GM12878 (cell line): ENCODE measurements around the gene IFIH1. TPM values are rescaled to one million over a fixed set of nuclear protein-coding genes. Genes with fewer than 3 reads are reported as not detected.

Experiments used
- ATAC-seq: fragments of 200-7000 bp; cut with Tn5 transposase; 3 replicates; pipeline ENCODE4 v1.9.1; 2020; ENCODE audit warnings: mild to moderate bottlenecking, moderate library complexity
- BruUV-seq: library from RNA; stranded (reverse); fragments of 400-500 nt; replicated peaks from 2 replicates; lab custom pipeline; 2021; lab: Mats Ljungman, UMichigan
- CTCF ChIA-PET: fragments of 300-600 bp; sonication (Branson Sonifier 250); formaldehyde crosslinking; extraction: SDS; loops from one replicate; lab custom pipeline; 2021; ENCODE audit warnings: inconsistent platforms; lab: Yijun Ruan, JAX
- POLR2A ChIA-PET: fragments of 350-600 bp; formaldehyde crosslinking; extraction: SDS; loops from one replicate; lab custom pipeline; 2021; ENCODE audit warnings: inconsistent platforms; lab: Charles Lee
- RAD21 ChIA-PET: fragments of 300-600 bp; sonication (Branson Sonifier 250); formaldehyde crosslinking; loops from one replicate; lab custom pipeline; 2023; ENCODE audit warnings: antibody characterized with exemption; ENCODE audit not compliant: unreplicated experiment; lab: Charles Lee
- SMC1A ChIA-PET: fragments of 300-600 bp; sonication (Branson Sonifier 250); formaldehyde crosslinking; loops from one replicate; lab custom pipeline; 2023; ENCODE audit not compliant: unreplicated experiment, uncharacterized antibody; lab: Charles Lee
- DNase-seq: peaks from one replicate; pipeline ENCODE4 v3.0.0-alpha.2; 2011; ENCODE audit warnings: low read depth, low spot score
- FAIRE-seq: peaks from 3 replicates; lab custom pipeline; 2011; peaks lifted over from hg19 to GRCh38; lab: Jason Lieb, UNC
- H2AFZ ChIP-seq: 2 replicates; pipeline ENCODE4 v1.6.0; 2011; ENCODE audit warnings: low read depth, low read length, control low read depth; ENCODE audit not compliant: control insufficient read depth
- H3K27ac ChIP-seq: 2 replicates; pipeline ENCODE4 v1.5.1; 2011; ENCODE audit warnings: control low read depth; ENCODE audit not compliant: control insufficient read depth, insufficient read depth
- H3K27me3 ChIP-seq, 2 experiments: replicated peaks in 1 of 2; 2 replicates each; pipeline versions ENCODE4 v1.6.0 to v1.6.1; 2011; ENCODE audit warnings: low read length in 1 of 2; ENCODE audit not compliant: control insufficient read depth in 2 of 2, insufficient read depth in 2 of 2
- H3K36me3 ChIP-seq, 2 experiments: 2 replicates each; pipeline ENCODE4 v1.5.1; 2011; ENCODE audit warnings: low read length in 1 of 2; ENCODE audit not compliant: control insufficient read depth in 2 of 2, insufficient read depth in 2 of 2
- H3K4me1 ChIP-seq: 2 replicates; pipeline ENCODE4 v1.6.1; 2011; ENCODE audit warnings: mild to moderate bottlenecking, low read length, moderate library complexity, mixed read lengths; ENCODE audit not compliant: control insufficient read depth, insufficient read depth
- H3K4me2 ChIP-seq: 2 replicates; pipeline ENCODE4 v1.6.0; 2011; ENCODE audit warnings: control low read depth; ENCODE audit not compliant: control insufficient read depth, insufficient read depth
- H3K4me3 ChIP-seq: fragments of 200-600 bp; sonication (generic); 2 replicates; pipeline ENCODE4 v1.5.1; 2016
- H3K79me2 ChIP-seq: 2 replicates; pipeline ENCODE4 v1.6.0; 2011; ENCODE audit warnings: low read length; ENCODE audit not compliant: control insufficient read depth, insufficient read depth
- H3K9ac ChIP-seq: 2 replicates; pipeline ENCODE4 v1.8.0; 2011; ENCODE audit warnings: low read length, control low read depth, mixed read lengths; ENCODE audit not compliant: control insufficient read depth, insufficient read depth
- H3K9me3 ChIP-seq: replicated peaks from 3 replicates; pipeline ENCODE4 v1.5.1; 2011; ENCODE audit warnings: mild to moderate bottlenecking, low read length; ENCODE audit not compliant: control insufficient read depth, insufficient read depth
- H4K20me1 ChIP-seq: 2 replicates; pipeline ENCODE4 v1.6.0; 2011; ENCODE audit not compliant: control insufficient read depth, insufficient read depth
- EP300 ChIP-seq, 2 experiments: fragments of 150-350 bp in 1 of 2; IDR thresholded peaks; 2 replicates each; pipeline ENCODE4 v1.6.1; 2011 to 2012; ENCODE audit warnings: low read depth in 2 of 2, low read length in 2 of 2, borderline replicate concordance in 1 of 2, improper control_type of control experiment in 1 of 2, inconsistent platforms in 1 of 2; ENCODE audit not compliant: control insufficient read depth in 1 of 2
- GATAD2B ChIP-seq: fragments of 450-650 bp; conservative IDR thresholded peaks from 2 replicates; pipeline ENCODE4 v1.6.1; 2017; ENCODE audit warnings: low read depth, mild to moderate bottlenecking, moderate library complexity
- NR2C1 ChIP-seq: fragments of 450-650 bp; IDR thresholded peaks from 2 replicates; pipeline ENCODE4 v1.6.1; 2017; ENCODE audit warnings: antibody characterized with exemption, mild to moderate bottlenecking, moderate library complexity
- SP1 ChIP-seq: IDR thresholded peaks from one replicate; pipeline ENCODE4 v1.6.1; 2011; ENCODE audit warnings: low read depth, low read length
- SREBF1 ChIP-seq: IDR thresholded peaks from 2 replicates; pipeline ENCODE4 v1.6.1; 2012; ENCODE audit warnings: mild to moderate bottlenecking, low read length
- SREBF2 ChIP-seq: IDR thresholded peaks from 2 replicates; pipeline ENCODE4 v1.6.1; 2012; ENCODE audit warnings: mild to moderate bottlenecking, low read length
- STAT1 ChIP-seq: fragments of 450-650 bp; conservative IDR thresholded peaks from 2 replicates; pipeline ENCODE4 v1.6.1; 2014; ENCODE audit warnings: antibody characterized with exemption, mild to moderate bottlenecking
- STAT3 ChIP-seq: IDR thresholded peaks from 2 replicates; pipeline ENCODE4 v1.6.1; 2011; ENCODE audit warnings: low read depth, low read length, improper control_type of control experiment
- TCF3 ChIP-seq: IDR thresholded peaks from 2 replicates; pipeline ENCODE4 v1.6.1; 2012; ENCODE audit warnings: low read depth, mild to moderate bottlenecking, low read length, borderline replicate concordance; ENCODE audit not compliant: insufficient read depth
- ZZZ3 ChIP-seq: IDR thresholded peaks from 2 replicates; pipeline ENCODE4 v1.6.1; 2011; ENCODE audit warnings: low read depth; ENCODE audit not compliant: control insufficient read depth, insufficient read length
- WGBS: methylation state at CpG from one replicate; pipeline ENCODE4 v1.1.6; 2016; ENCODE audit warnings: low lambda C conversion rate; ENCODE audit not compliant: insufficient replicate concordance, insufficient coverage; ENCODE audit errors: missing lambda C conversion rate; 5-methylcytosine and 5-hydroxymethylcytosine counted together
- in situ Hi-C: fragments of 300-500 bp; cut with MboI; formaldehyde crosslinking; loops from 9 replicates; pipeline ENCODE4 v1.14.3; 2018; ENCODE audit warnings: mixed read lengths
- intact Hi-C: fragments of 100-400 bp; cut with micrococcal nuclease; formaldehyde crosslinking; loops from one replicate; pipeline ENCODE4 v1.14.2; 2022; ENCODE audit not compliant: unreplicated experiment
- polyA plus RNA-seq, 11 experiments: library from polyadenylated mRNA; depleted of rRNA in 4 of 11; unstranded in 6 of 11; stranded (reverse) in 5 of 11; fragments of >200 nt; fragmentation: Nextera tagmentation in 4 of 11; fragmentation: Illumina TruSeq in 1 of 11; extraction: Ambion mirVana in 4 of 11; extraction: Trizol in 1 of 11; gene quantifications; 1 replicate in 1 of 11; 2 replicates in 10 of 11; pipeline versions ENCODE4 v1.2.1 to v1.2.3, GENCODE V29; 2011 to 2016; ENCODE audit warnings: inconsistent platforms in 2 of 11, missing spikeins in 2 of 11, low read depth in 1 of 11
- total RNA-seq, 4 experiments: library from RNA; depleted of rRNA in 3 of 4; stranded (reverse); fragments of >200 nt in 3 of 4; fragmentation: Illumina TruSeq in 1 of 4; extraction: Trizol in 1 of 4; gene quantifications; 2 replicates each; pipeline versions ENCODE4 v1.2.1 to v1.2.3, GENCODE V29; 2013 to 2021
- TF ChIP-seq, protein P1 (sequence below): fragments of 450-650 bp; IDR thresholded peaks from 2 replicates; pipeline ENCODE4 v1.6.1; 2014; ENCODE audit warnings: mild to moderate bottlenecking
- TF ChIP-seq, protein P2 (sequence below): fragments of 450-650 bp; IDR thresholded peaks from 2 replicates; pipeline ENCODE4 v1.6.1; 2017; ENCODE audit warnings: borderline replicate concordance
- TF ChIP-seq, protein P3 (sequence below): IDR thresholded peaks from 2 replicates; pipeline ENCODE4 v1.6.1; 2012; ENCODE audit warnings: low read length, inconsistent platforms
- TF ChIP-seq, protein P4 (sequence below): fragments of 450-650 bp; IDR thresholded peaks from 2 replicates; pipeline ENCODE4 v1.6.1; 2016; ENCODE audit warnings: mild to moderate bottlenecking
- TF ChIP-seq, protein P5 (sequence below): fragments of 450-650 bp; formaldehyde crosslinking; IDR thresholded peaks from 2 replicates; pipeline ENCODE4 v1.5.0; 2022; ENCODE audit warnings: mild to moderate bottlenecking, missing genetic modification characterization
- TF ChIP-seq, protein P6 (sequence below): IDR thresholded peaks from 2 replicates; pipeline ENCODE4 v1.6.1; 2011; ENCODE audit warnings: low read depth, mild to moderate bottlenecking, low read length, moderate library complexity, borderline replicate concordance; ENCODE audit errors: extremely low read depth

Gene IFIH1
- total and polyA plus RNA-seq, 10 of the 15 experiments (the other 5 are each of a cell fraction or from before 2014, with no cell fraction given): 12.5 to 40.9 (median 28.8) TPM

DNA sequence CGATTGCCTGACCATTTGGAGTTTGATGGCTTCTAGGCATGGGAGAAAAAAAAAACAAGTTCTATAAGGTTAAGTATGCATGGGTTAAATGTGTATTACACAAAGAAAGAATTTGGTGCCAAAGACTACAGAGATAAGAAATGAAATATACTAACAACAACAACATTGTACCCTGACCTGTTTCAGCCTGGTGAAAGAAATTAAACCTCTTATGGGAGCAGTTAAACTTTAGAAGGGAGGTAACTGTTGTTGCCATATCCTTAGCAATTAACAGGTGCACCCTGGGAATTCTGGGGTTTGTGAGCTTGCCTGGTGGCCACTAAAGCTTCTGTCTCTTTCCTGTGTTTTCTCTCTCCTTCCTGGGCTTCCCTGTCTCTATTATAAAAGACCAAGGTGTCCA lies 6.5 kb upstream of the IFIH1 start:
- no TSS peak for BruUV-seq
- H3K9me3 ChIP-seq: peaks cover 2% of the 10 kb centered on the region; the same call in 2 of the 3 replicates
- POLR2A ChIA-PET: no interaction called here
- H3K9ac ChIP-seq: no peak overlapping the region
- H3K4me3 ChIP-seq: no peak overlapping the region
- RAD21 ChIA-PET: no interaction called here
- H3K27ac ChIP-seq: no peak overlapping the region
- intact Hi-C loops: no loop called here
- no peak overlapping the region for H3K4me2 ChIP-seq
- FAIRE-seq: no peak
- no peak overlapping the region for H2AFZ ChIP-seq
- H3K4me1 ChIP-seq: no peaks in the 10 kb centered on the region
- SMC1A ChIA-PET: interaction anchor here (2.2 kb wide), 1 partner anchor 9 kb away, joined by 6 read pairs; no protein-coding TSS in a partner anchor
- CTCF ChIA-PET: interaction anchor here (2.5 to 2.6 kb wide), 2 partner anchors 12 to 27 kb away, joined by 5 to 10 read pairs; no protein-coding TSS in a partner anchor
- peaks cover 26% of the 10 kb centered on the region for H3K79me2 ChIP-seq
- no peaks in the 10 kb centered on the region for H3K27me3 ChIP-seq
- DNase-seq: no peak
- H3K36me3 ChIP-seq: no peaks in the 10 kb centered on the region
- H4K20me1 ChIP-seq: no peaks in the 10 kb centered on the region
- WGBS: 93% methylated on average over 1 of the region's 1 CpG
- in situ Hi-C loops: loop anchor here (25.0 kb wide), 1 partner anchor 938 kb away; no protein-coding TSS in a partner anchor
- TF ChIP-seq, protein P1, sequence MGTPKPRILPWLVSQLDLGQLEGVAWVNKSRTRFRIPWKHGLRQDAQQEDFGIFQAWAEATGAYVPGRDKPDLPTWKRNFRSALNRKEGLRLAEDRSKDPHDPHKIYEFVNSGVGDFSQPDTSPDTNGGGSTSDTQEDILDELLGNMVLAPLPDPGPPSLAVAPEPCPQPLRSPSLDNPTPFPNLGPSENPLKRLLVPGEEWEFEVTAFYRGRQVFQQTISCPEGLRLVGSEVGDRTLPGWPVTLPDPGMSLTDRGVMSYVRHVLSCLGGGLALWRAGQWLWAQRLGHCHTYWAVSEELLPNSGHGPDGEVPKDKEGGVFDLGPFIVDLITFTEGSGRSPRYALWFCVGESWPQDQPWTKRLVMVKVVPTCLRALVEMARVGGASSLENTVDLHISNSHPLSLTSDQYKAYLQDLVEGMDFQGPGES: no peak
- TF ChIP-seq TCF3 (no peak), STAT1 (no peak), ZZZ3 (no peak), GATAD2B (no peak), SP1 (no peak), SREBF2 (no peak), EP300 (IDR thresholded peaks at IDR 0.05; ENCODE audit: borderline replicate concordance in 1 of 2, control insufficient read depth in 1 of 2, low read depth in 2 of 2, low read length in 2 of 2) (no peak), STAT3 (no peak), SREBF1 (no peak), NR2C1 (no peak)
- TF ChIP-seq, protein P2, sequence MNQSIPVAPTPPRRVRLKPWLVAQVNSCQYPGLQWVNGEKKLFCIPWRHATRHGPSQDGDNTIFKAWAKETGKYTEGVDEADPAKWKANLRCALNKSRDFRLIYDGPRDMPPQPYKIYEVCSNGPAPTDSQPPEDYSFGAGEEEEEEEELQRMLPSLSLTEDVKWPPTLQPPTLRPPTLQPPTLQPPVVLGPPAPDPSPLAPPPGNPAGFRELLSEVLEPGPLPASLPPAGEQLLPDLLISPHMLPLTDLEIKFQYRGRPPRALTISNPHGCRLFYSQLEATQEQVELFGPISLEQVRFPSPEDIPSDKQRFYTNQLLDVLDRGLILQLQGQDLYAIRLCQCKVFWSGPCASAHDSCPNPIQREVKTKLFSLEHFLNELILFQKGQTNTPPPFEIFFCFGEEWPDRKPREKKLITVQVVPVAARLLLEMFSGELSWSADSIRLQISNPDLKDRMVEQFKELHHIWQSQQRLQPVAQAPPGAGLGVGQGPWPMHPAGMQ: no peak
- TF ChIP-seq, protein P3, sequence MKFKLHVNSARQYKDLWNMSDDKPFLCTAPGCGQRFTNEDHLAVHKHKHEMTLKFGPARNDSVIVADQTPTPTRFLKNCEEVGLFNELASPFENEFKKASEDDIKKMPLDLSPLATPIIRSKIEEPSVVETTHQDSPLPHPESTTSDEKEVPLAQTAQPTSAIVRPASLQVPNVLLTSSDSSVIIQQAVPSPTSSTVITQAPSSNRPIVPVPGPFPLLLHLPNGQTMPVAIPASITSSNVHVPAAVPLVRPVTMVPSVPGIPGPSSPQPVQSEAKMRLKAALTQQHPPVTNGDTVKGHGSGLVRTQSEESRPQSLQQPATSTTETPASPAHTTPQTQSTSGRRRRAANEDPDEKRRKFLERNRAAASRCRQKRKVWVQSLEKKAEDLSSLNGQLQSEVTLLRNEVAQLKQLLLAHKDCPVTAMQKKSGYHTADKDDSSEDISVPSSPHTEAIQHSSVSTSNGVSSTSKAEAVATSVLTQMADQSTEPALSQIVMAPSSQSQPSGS: no peak
- TF ChIP-seq, protein P4, sequence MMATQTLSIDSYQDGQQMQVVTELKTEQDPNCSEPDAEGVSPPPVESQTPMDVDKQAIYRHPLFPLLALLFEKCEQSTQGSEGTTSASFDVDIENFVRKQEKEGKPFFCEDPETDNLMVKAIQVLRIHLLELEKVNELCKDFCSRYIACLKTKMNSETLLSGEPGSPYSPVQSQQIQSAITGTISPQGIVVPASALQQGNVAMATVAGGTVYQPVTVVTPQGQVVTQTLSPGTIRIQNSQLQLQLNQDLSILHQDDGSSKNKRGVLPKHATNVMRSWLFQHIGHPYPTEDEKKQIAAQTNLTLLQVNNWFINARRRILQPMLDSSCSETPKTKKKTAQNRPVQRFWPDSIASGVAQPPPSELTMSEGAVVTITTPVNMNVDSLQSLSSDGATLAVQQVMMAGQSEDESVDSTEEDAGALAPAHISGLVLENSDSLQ: no peak
- TF ChIP-seq, protein P5, sequence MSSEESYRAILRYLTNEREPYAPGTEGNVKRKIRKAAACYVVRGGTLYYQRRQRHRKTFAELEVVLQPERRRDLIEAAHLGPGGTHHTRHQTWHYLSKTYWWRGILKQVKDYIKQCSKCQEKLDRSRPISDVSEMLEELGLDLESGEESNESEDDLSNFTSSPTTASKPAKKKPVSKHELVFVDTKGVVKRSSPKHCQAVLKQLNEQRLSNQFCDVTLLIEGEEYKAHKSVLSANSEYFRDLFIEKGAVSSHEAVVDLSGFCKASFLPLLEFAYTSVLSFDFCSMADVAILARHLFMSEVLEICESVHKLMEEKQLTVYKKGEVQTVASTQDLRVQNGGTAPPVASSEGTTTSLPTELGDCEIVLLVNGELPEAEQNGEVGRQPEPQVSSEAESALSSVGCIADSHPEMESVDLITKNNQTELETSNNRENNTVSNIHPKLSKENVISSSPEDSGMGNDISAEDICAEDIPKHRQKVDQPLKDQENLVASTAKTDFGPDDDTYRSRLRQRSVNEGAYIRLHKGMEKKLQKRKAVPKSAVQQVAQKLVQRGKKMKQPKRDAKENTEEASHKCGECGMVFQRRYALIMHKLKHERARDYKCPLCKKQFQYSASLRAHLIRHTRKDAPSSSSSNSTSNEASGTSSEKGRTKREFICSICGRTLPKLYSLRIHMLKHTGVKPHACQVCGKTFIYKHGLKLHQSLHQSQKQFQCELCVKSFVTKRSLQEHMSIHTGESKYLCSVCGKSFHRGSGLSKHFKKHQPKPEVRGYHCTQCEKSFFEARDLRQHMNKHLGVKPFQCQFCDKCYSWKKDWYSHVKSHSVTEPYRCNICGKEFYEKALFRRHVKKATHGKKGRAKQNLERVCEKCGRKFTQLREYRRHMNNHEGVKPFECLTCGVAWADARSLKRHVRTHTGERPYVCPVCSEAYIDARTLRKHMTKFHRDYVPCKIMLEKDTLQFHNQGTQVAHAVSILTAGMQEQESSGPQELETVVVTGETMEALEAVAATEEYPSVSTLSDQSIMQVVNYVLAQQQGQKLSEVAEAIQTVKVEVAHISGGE (CRISPR knock-in tag): no peak
- TF ChIP-seq, protein P6, sequence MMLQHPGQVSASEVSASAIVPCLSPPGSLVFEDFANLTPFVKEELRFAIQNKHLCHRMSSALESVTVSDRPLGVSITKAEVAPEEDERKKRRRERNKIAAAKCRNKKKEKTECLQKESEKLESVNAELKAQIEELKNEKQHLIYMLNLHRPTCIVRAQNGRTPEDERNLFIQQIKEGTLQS: no peak
- TF ChIP-seq, all 136 proteins: peak for 0
- no peak for ATAC-seq
